HG03045 (cell line): ENCODE data around the gene TNF.

Experiments used
- ATAC-seq: cut with Tn5 transposase; IDR thresholded peaks from one replicate; pipeline ENCODE4 v1.9.1; 2021; ENCODE audit warnings: mild to moderate bottlenecking, moderate library complexity; ENCODE audit not compliant: unreplicated experiment

TNF gene

DNA sequence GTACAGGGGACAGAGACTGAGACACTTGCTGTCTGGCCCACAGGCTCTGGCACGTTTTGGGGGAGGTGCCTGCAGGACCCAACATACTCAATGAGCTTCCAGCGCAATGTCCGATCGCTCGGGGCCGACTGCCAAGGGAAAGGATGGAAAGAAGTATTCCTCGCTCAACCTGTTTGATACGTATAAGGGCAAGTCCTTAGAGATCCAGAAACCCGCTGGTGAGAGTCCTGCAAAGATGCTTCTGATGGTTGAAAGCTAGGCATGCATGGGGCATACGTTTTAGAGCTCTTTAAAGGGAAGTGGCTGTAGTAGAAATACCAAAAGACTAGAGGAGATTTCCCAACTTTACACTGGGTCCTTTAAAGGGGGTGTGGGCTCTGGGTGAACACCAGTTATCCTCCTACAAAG, 47.3 kb downstream of the TNF start:
- ATAC-seq: no peak

DNA sequence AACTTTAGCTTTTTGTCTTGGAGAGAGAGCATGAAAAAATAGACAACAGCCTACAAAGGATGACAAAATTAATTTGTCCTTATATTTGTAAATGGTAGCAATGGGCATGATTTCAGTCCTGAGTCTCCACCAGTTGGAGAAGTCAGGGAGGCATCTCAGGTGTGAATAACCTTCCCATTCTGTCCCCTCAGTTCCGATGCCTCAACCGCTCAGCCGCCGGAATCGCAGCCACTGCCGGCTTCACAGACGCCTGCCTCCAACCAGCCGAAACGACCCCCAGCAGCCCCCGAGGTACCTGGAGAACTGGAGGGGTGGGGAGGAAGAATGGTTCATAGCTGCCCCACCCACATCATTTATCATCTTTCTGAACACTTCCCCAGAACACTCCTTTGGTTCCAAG, 48.7 kb downstream of the TNF start:
- no peak for ATAC-seq

DNA sequence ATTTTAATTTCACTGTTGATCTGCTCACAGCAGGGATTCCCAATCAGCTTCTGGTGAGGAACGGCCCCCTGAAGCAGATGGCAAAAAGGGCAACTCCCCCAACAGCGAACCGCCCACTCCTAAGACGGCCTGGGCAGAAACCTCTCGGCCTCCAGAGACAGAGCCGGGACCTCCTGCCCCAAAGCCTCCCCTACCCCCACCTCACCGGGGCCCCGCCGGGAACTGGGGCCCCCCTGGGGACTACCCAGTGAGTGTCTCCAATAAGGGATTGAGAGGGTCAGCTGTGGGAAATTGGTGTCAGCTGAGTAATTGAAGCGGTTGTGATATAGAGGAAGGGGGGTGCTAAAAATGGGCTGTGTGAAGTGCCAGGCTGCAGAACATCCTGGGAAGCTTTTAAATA, 51.6 kb downstream of the TNF start:
- ATAC-seq: no peak

DNA sequence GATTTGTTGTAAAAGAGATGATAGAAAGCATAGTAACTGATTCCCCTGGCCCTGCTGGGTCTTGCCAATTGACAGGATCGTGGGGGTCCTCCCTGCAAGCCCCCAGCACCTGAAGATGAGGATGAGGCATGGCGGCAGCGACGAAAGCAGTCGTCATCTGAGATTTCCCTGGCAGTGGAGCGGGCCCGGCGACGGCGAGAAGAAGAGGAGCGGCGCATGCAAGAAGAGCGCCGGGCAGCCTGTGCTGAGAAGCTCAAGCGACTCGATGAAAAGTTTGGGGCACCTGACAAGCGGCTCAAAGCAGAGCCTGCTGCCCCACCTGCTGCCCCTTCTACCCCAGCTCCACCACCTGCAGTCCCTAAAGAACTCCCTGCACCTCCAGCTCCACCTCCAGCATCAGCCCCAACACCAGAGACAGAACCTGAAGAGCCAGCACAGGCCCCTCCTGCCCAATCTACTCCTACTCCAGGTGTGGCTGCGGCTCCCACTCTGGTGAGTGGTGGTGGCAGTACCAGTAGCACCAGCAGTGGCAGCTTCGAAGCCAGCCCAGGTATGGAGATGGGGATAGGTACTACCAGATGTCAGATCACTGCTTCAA, 52.4 kb downstream of the TNF start:
- no peak for ATAC-seq
